Endothelial cell of umbilical vein (primary cell): ENCODE data around the gene TBC1D5. TPM values are rescaled to one million over a fixed set of nuclear protein-coding genes. Genes with fewer than 3 reads are reported as not detected.

Experiments used
- BruUV-seq: library from RNA; stranded (reverse); fragments of 400-500 nt; replicated peaks from 2 replicates; lab custom pipeline; 2021; lab: Mats Ljungman, UMichigan
- CTCF ChIA-PET: fragments of 300-600, 350-600 bp; sonication (Branson Sonifier 250); formaldehyde crosslinking; loops from one replicate; lab custom pipeline; 2021; ENCODE audit warnings: antibody characterized with exemption, inconsistent platforms; lab: Charles Lee
- POLR2A ChIA-PET: fragments of 300-600, 350-600 bp; sonication (Branson Sonifier 250); formaldehyde crosslinking; loops from one replicate; lab custom pipeline; 2021; ENCODE audit warnings: antibody characterized with exemption, inconsistent platforms; lab: Charles Lee
- DNase-seq: peaks from one replicate; pipeline ENCODE4 v3.0.0-alpha.2; 2011; ENCODE audit warnings: low read depth, low spot score
- FAIRE-seq: peaks from 2 replicates; lab custom pipeline; 2011; peaks lifted over from hg19 to GRCh38; lab: Jason Lieb, UNC
- H2AFZ ChIP-seq: 2 replicates; pipeline ENCODE4 v1.6.0; 2012; ENCODE audit warnings: low read depth, low read length, control low read depth, inconsistent platforms
- H3K27ac ChIP-seq: 2 replicates; pipeline ENCODE4 v1.5.1; 2011; ENCODE audit warnings: low read depth, mild to moderate bottlenecking, control low read depth, low read length, moderate library complexity; ENCODE audit not compliant: insufficient read depth
- H3K27me3 ChIP-seq, 2 experiments: 2 replicates each; pipeline versions ENCODE4 v1.6.0 to v1.6.1; 2011; ENCODE audit warnings: low read length in 2 of 2, mixed read lengths in 1 of 2; ENCODE audit not compliant: control insufficient read depth in 2 of 2, insufficient read depth in 2 of 2
- H3K36me3 ChIP-seq, 2 experiments: 2 replicates in 1 of 2; 3 replicates in 1 of 2; pipeline ENCODE4 v1.5.1; 2011; ENCODE audit warnings: low read length in 2 of 2, mild to moderate bottlenecking in 1 of 2, moderate library complexity in 1 of 2; ENCODE audit not compliant: control insufficient read depth in 2 of 2, insufficient read depth in 2 of 2; ENCODE audit errors: extremely low read depth in 1 of 2
- H3K4me1 ChIP-seq: 3 replicates; pipeline ENCODE4 v1.5.1; 2011; ENCODE audit warnings: mild to moderate bottlenecking, low read length; ENCODE audit not compliant: control insufficient read depth, insufficient read depth; ENCODE audit errors: extremely low read depth
- H3K4me2 ChIP-seq: 2 replicates; pipeline ENCODE4 v1.6.1; 2011; ENCODE audit warnings: low read length, control low read depth, mixed read lengths; ENCODE audit not compliant: insufficient read depth
- H3K4me3 ChIP-seq, 3 experiments: fragments of 200-600 bp in 1 of 3; sonication (generic), shearing (Covaris generic) in 1 of 3; replicated peaks in 1 of 3; 2 replicates each; pipeline ENCODE4 v1.5.1; 2011 to 2016; ENCODE audit warnings: control low read depth in 3 of 3, low read length in 3 of 3, mild to moderate bottlenecking in 2 of 3, inconsistent platforms in 1 of 3, low read depth in 1 of 3, moderate library complexity in 1 of 3; ENCODE audit not compliant: insufficient read depth in 1 of 3
- H3K79me2 ChIP-seq: 2 replicates; pipeline ENCODE4 v1.6.0; 2012; ENCODE audit warnings: low read length, inconsistent platforms; ENCODE audit not compliant: control insufficient read depth, insufficient read depth
- H3K9ac ChIP-seq: replicated peaks from 2 replicates; pipeline ENCODE3; 2011; ENCODE audit warnings: low read length, control low read depth; ENCODE audit not compliant: insufficient read depth; ENCODE audit errors: extremely low read depth
- H3K9me1 ChIP-seq: replicated peaks from 3 replicates; pipeline ENCODE4 v1.6.0; 2011; ENCODE audit warnings: mild to moderate bottlenecking, low read length; ENCODE audit not compliant: control insufficient read depth, insufficient read depth; ENCODE audit errors: extremely low read depth
- H3K9me3 ChIP-seq: replicated peaks from 2 replicates; pipeline ENCODE4 v1.5.1; 2012; ENCODE audit warnings: low read length, inconsistent platforms; ENCODE audit not compliant: control insufficient read depth, insufficient read depth
- H4K20me1 ChIP-seq: replicated peaks from 2 replicates; pipeline ENCODE3; 2011; ENCODE audit warnings: mild to moderate bottlenecking, low read length; ENCODE audit not compliant: control insufficient read depth, insufficient read depth; ENCODE audit errors: extremely low read depth
- CTCF ChIP-seq, 2 donors: IDR thresholded peaks; 1 replicate in 1 of 2; 2 replicates in 1 of 2; pipeline ENCODE4 v1.5.1; 2011; ENCODE audit warnings: low read length in 2 of 2, mild to moderate bottlenecking in 2 of 2, moderate library complexity in 2 of 2, control low read depth in 1 of 2, inconsistent platforms in 1 of 2, low read depth in 1 of 2; ENCODE audit not compliant: insufficient read depth in 1 of 2; ENCODE audit errors: extremely low read depth in 1 of 2
- EZH2 ChIP-seq: IDR thresholded peaks from 2 replicates; pipeline ENCODE4 v1.6.1; 2012; ENCODE audit warnings: borderline replicate concordance, low read depth, mild to moderate bottlenecking, moderate library complexity, low read length, inconsistent platforms; ENCODE audit not compliant: severe bottlenecking
- FOS ChIP-seq: IDR thresholded peaks from 2 replicates; pipeline ENCODE4 v1.6.1; 2011; ENCODE audit warnings: mild to moderate bottlenecking, low read length, moderate library complexity, borderline replicate concordance; ENCODE audit not compliant: insufficient read depth
- GATA2 ChIP-seq: IDR thresholded peaks from 2 replicates; pipeline ENCODE4 v1.7.0; 2011; ENCODE audit warnings: low read depth, mild to moderate bottlenecking, moderate library complexity, mixed read lengths, low read length; ENCODE audit not compliant: insufficient read length, insufficient read depth
- JUN ChIP-seq: IDR thresholded peaks from 2 replicates; pipeline ENCODE4 v1.6.1; 2011; ENCODE audit warnings: borderline replicate concordance, low read depth; ENCODE audit not compliant: insufficient read length, insufficient read depth
- MAX ChIP-seq: IDR thresholded peaks from 2 replicates; pipeline ENCODE4 v1.6.1; 2011; ENCODE audit not compliant: insufficient read depth, insufficient read length
- MYC ChIP-seq: IDR thresholded peaks from one replicate; pipeline ENCODE4 v1.6.1; 2011; ENCODE audit warnings: mild to moderate bottlenecking, low read depth, low read length
- POLR2A ChIP-seq: IDR thresholded peaks from 2 replicates; pipeline ENCODE4 v1.6.1; 2012; ENCODE audit warnings: low read depth, mild to moderate bottlenecking, control low read depth, low read length
- POLR2AphosphoS5 ChIP-seq: IDR thresholded peaks from 2 replicates; pipeline ENCODE4 v1.6.1; 2012; ENCODE audit warnings: low read depth, mild to moderate bottlenecking, control low read depth, low read length, moderate library complexity; ENCODE audit not compliant: insufficient read depth
- dilution Hi-C: fragments of 300-500 bp; cut with MboI; formaldehyde crosslinking; loops from one replicate; pipeline ENCODE4 v1.15.0; 2019; ENCODE audit warnings: low sequenced_read_pairs; ENCODE audit not compliant: extremely low pct_ligation_motif_present
- intact Hi-C: fragments of 100-400 bp; cut with micrococcal nuclease; formaldehyde crosslinking; loops from one replicate; pipeline ENCODE4 v1.10.0; 2022
- polyA plus RNA-seq, 4 experiments: library from polyadenylated mRNA; depleted of rRNA in 3 of 4; stranded (reverse) in 3 of 4; unstranded in 1 of 4; fragments of >200 nt; gene quantifications; 2 replicates each; pipeline versions ENCODE4 v1.2.1 to v1.2.3, GENCODE V29; 2011 to 2012; ENCODE audit warnings: missing spikeins in 1 of 4
- total RNA-seq: library from RNA; stranded (reverse); gene quantifications from 2 replicates; pipeline ENCODE4 v1.2.3, GENCODE V29; 2021

Gene TBC1D5
- total and polyA plus RNA-seq, 2 donors (not counting 3 experiments of a cell fraction or from before 2014, with no cell fraction given), result 17.5 to 44.7 TPM

DNA sequence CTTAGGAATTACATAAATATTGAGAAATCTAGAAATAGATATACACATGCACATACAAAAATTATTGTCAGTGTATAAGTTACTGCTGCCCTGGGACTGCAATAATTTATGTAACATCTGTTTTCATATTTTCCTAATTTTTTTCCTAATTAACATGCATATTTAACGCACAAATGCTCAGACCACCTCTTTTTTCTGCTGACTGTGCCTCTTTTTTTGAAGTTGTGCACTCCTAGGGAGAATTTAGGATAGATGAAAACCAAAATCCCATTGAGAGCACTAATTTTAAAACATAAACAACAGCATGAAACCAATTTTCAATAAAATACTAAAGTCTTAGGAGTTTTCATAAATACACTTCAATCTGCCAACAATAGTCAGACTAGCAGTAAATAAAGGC, 154.0 kb downstream of the TBC1D5 start:
- CTCF ChIA-PET, result no interaction called here
- intact Hi-C loops, result no loop called here
- POLR2A ChIA-PET, result no interaction called here

More for the DNA sequence above, 154.0 kb downstream of the TBC1D5 start:
- Histone ChIP-seq H3K27ac (no peak overlapping the region), H4K20me1 (no peaks in the 10 kb centered on the region), H3K79me2 (no peaks in the 10 kb centered on the region), H3K4me1 (peaks cover 5% of the 10 kb centered on the region), H3K9me1 (no peaks in the 10 kb centered on the region), H3K4me2 (no peak overlapping the region), H3K9me3 (no peaks in the 10 kb centered on the region), H3K36me3 (no peaks in the 10 kb centered on the region), H3K9ac (no peak overlapping the region), H3K4me3 (no peak overlapping the region), H2AFZ (no peak overlapping the region), H3K27me3 (no peaks in the 10 kb centered on the region)
- no TSS peak for BruUV-seq
- no peak for TF ChIP-seq JUN
- TF ChIP-seq EZH2, result no peak
- TF ChIP-seq MYC, result no peak
- no peak for TF ChIP-seq GATA2
- TF ChIP-seq POLR2AphosphoS5, result no peak
- TF ChIP-seq MAX, result no peak
- no peak for TF ChIP-seq POLR2A
- no peak for TF ChIP-seq FOS
- no peak for TF ChIP-seq CTCF (IDR thresholded peaks at IDR 0.05; ENCODE audit: extremely low read depth in 1 of 2, insufficient read depth in 1 of 2, low read depth in 1 of 2, low read length in 2 of 2)
- dilution Hi-C loops, result no loop called here
- FAIRE-seq (no peak), DNase-seq (no peak)
